Neutrophil (primary cell): ENCODE results near the gene DLK1.

Experiments used
- H3K27ac ChIP-seq: fragments of 200-600 bp; sonication (generic); 2 replicates; pipeline ENCODE4 v1.5.1; 2016; ENCODE audit warnings: mild to moderate bottlenecking, moderate library complexity
- H3K27me3 ChIP-seq: fragments of 200-600 bp; sonication (generic); 2 replicates; pipeline ENCODE4 v1.6.0; 2016; ENCODE audit warnings: mild to moderate bottlenecking
- H3K36me3 ChIP-seq: fragments of 200-600 bp; sonication (generic); 2 replicates; pipeline ENCODE4 v1.5.1; 2017
- H3K4me1 ChIP-seq, 2 experiments: fragments of 200-600 bp in 1 of 2; sonication (generic) in 1 of 2; 1 replicate in 1 of 2; 2 replicates in 1 of 2; pipeline versions ENCODE4 v1.5.1 to v1.6.1; 2013 to 2016; ENCODE audit warnings: low read depth in 1 of 2, low read length in 1 of 2, mild to moderate bottlenecking in 1 of 2, moderate library complexity in 1 of 2; ENCODE audit not compliant: control insufficient read depth in 1 of 2, insufficient read depth in 1 of 2
- H3K4me3 ChIP-seq, 2 experiments: fragments of 200-600 bp in 1 of 2; sonication (generic) in 1 of 2; 1 replicate in 1 of 2; 2 replicates in 1 of 2; pipeline ENCODE4 v1.5.1; 2013 to 2016; ENCODE audit warnings: low read depth in 1 of 2, low read length in 1 of 2, mild to moderate bottlenecking in 1 of 2, moderate library complexity in 1 of 2
- H3K9me3 ChIP-seq: fragments of 200-600 bp; sonication (generic); 2 replicates; pipeline ENCODE4 v1.5.1; 2016
- CTCF ChIP-seq: fragments of 200-600 bp; sonication (generic); IDR thresholded peaks from 2 replicates; pipeline ENCODE4 v1.5.1; 2016; ENCODE audit warnings: antibody characterized with exemption

The DLK1 gene

GRCh38 chr14:100786576-100787219, 60.0 kb downstream of the DLK1 start:
- TF ChIP-seq CTCF: no peak
- Histone ChIP-seq H3K9me3 (no peaks in the 10 kb centered on the region), H3K27me3 (no peaks in the 10 kb centered on the region), H3K4me3 (no peak overlapping the region), H3K36me3 (no peaks in the 10 kb centered on the region), H3K4me1 (no peaks in the 10 kb centered on the region), H3K27ac (no peak overlapping the region)

GRCh38 chr14:100787659-100788058, 61.0 kb downstream of the DLK1 start:
- Histone ChIP-seq H3K36me3 (no peaks in the 10 kb centered on the region), H3K27me3 (no peaks in the 10 kb centered on the region), H3K27ac (no peak overlapping the region), H3K4me1 (no peaks in the 10 kb centered on the region), H3K9me3 (no peaks in the 10 kb centered on the region), H3K4me3 (no peak overlapping the region)
- TF ChIP-seq CTCF: no peak
